Epithelial cell of proximal tubule (primary cell): ENCODE results near the gene ATP6V1B1. TPM values are rescaled to one million over a fixed set of nuclear protein-coding genes. Genes with fewer than 3 reads are reported as not detected.

Experiments
- DNase-seq: peaks from one replicate; pipeline ENCODE4 v3.0.0-alpha.2; 2011; ENCODE audit warnings: low read depth
- H3K4me3 ChIP-seq: 2 replicates; pipeline ENCODE4 v1.5.1; 2011; ENCODE audit warnings: low read depth, mild to moderate bottlenecking, low read length
- CTCF ChIP-seq: conservative IDR thresholded peaks from 2 replicates; pipeline ENCODE4 v1.5.1; 2012; ENCODE audit warnings: low read depth, mild to moderate bottlenecking, low read length
- total RNA-seq: library from RNA; depleted of rRNA; stranded (reverse); fragments of >200 nt; gene quantifications from 2 replicates; pipeline ENCODE4 v1.2.3, GENCODE V29; 2015

Gene ATP6V1B1
- total RNA-seq, 1 donor from 2014 or later, result 0.81 TPM

GRCh38 chr2:70889716-70890037 lies 46.0 kb upstream of the ATP6V1B1 start:
- DNase-seq, result no peak
- no peak overlapping the region for H3K4me3 ChIP-seq
- no peak for TF ChIP-seq CTCF

- no peak overlapping the region for H3K4me3 ChIP-seq
- TF ChIP-seq CTCF, result no peak
- no peak for DNase-seq
Measured at GRCh38 chr2:70890469-70891065, 45.1 kb upstream of the ATP6V1B1 start.

- no peak for DNase-seq
- no peak for TF ChIP-seq CTCF
- H3K4me3 ChIP-seq, result no peak overlapping the region
Measured at GRCh38 chr2:70891572-70892357, 43.9 kb upstream of the ATP6V1B1 start.

- H3K4me3 ChIP-seq, result no peak overlapping the region
- no peak for DNase-seq
- TF ChIP-seq CTCF, result no peak
Measured at GRCh38 chr2:70892750-70893149, 43.0 kb upstream of the ATP6V1B1 start.

GRCh38 chr2:70893186-70893585 lies 42.5 kb upstream of the ATP6V1B1 start:
- no peak overlapping the region for H3K4me3 ChIP-seq
- DNase-seq, result no peak
- TF ChIP-seq CTCF, result no peak

- DNase-seq, result no peak
- no peak overlapping the region for H3K4me3 ChIP-seq
- no peak for TF ChIP-seq CTCF
Measured at GRCh38 chr2:70894765-70895164, 40.9 kb upstream of the ATP6V1B1 start.

GRCh38 chr2:70895249-70895648 lies 40.5 kb upstream of the ATP6V1B1 start:
- H3K4me3 ChIP-seq, result no peak overlapping the region
- no peak for DNase-seq

More at GRCh38 chr2:70895249-70895648, 40.5 kb upstream of the ATP6V1B1 start:
- no peak for TF ChIP-seq CTCF
